ENCODE results near the gene ORM2.

GRCh38 chr9:114301798-114302565 lies 27.7 kb upstream of the ORM2 start:
- TF ChIP-seq EZH2 (IDR thresholded peaks at IDR 0.05; ENCODE audit: low read depth, unreplicated experiment), result no peak
- no peak for TF ChIP-seq REST (IDR thresholded peaks at IDR 0.05; ENCODE audit: unreplicated experiment)
- no peak for TF ChIP-seq CTCF (conservative IDR thresholded peaks at IDR 0.05; ENCODE audit: low read depth in 2 of 2)
- no peak for TF ChIP-seq POLR2AphosphoS5 (IDR thresholded peaks at IDR 0.05; ENCODE audit: low read depth)
- no peak for TF ChIP-seq ZNF331 (CRISPR knock-in tag; IDR thresholded peaks at IDR 0.05; ENCODE audit: low read depth)
- TF ChIP-seq EZH2phosphoT487 (IDR thresholded peaks at IDR 0.05; ENCODE audit: unreplicated experiment), result no peak
- no peak for TF ChIP-seq CREB1 (CRISPR knock-in tag; IDR thresholded peaks at IDR 0.05; ENCODE audit: low read depth)
- TF ChIP-seq ZNF114 (CRISPR knock-in tag; IDR thresholded peaks at IDR 0.05), result no peak
